Measurements from ENCODE around the gene CYP4F8.
"Not testable (repeated sequence)": the region's sequence is repeated elsewhere in the genome, so short reads cannot be mapped to it uniquely, and the experiment has no call there.

Gene CYP4F8

GRCh38 chr19:15588265-15588664, 26.8 kb upstream of the CYP4F8 start:
- Histone ChIP-seq H3K27me3 (ENCODE audit: control insufficient read depth, low read length) (no peaks in the 10 kb centered on the region), H3K4me2 (ENCODE audit: low read length) (no peak overlapping the region), H3K9me3 (ENCODE audit: control insufficient read depth, insufficient read depth, low read length) (no peaks in the 10 kb centered on the region), H3K36me3 (ENCODE audit: control insufficient read depth, low read length) (no peaks in the 10 kb centered on the region), H4K20me1 (ENCODE audit: control insufficient read depth, insufficient read depth, low read depth, low read length) (no peaks in the 10 kb centered on the region), H3K27ac (ENCODE audit: low read depth, low read length) (no peak overlapping the region), H3K4me3 (ENCODE audit: low read length) (no peak overlapping the region), H3K9me2 (replicated peaks; ENCODE audit: control insufficient read depth, low read length) (no peaks in the 10 kb centered on the region), H3F3A (ENCODE audit: control insufficient read depth, insufficient read depth) (no peaks in the 10 kb centered on the region), H3K4me1 (ENCODE audit: control insufficient read depth, low read length) (no peaks in the 10 kb centered on the region), H3K79me2 (ENCODE audit: control insufficient read depth, low read length) (no peaks in the 10 kb centered on the region)
- TF ChIP-seq CTCF (IDR thresholded peaks at IDR 0.05; ENCODE audit: low read depth, low read length, poor library complexity, severe bottlenecking) (no peak), EZH2phosphoT487 (IDR thresholded peaks at IDR 0.05; ENCODE audit: borderline replicate concordance, low read length) (no peak)

- H3K27me3 ChIP-seq (ENCODE audit: control insufficient read depth, low read length) = no peaks in the 10 kb centered on the region
- no peaks in the 10 kb centered on the region for H3F3A ChIP-seq (ENCODE audit: control insufficient read depth, insufficient read depth)
- H4K20me1 ChIP-seq (ENCODE audit: control insufficient read depth, insufficient read depth, low read depth, low read length) = no peaks in the 10 kb centered on the region
- H3K9me2 ChIP-seq (replicated peaks; ENCODE audit: control insufficient read depth, low read length) = no peaks in the 10 kb centered on the region
- H3K27ac ChIP-seq (ENCODE audit: low read depth, low read length) = no peak overlapping the region
- H3K4me2 ChIP-seq (ENCODE audit: low read length) = no peak overlapping the region
- no peaks in the 10 kb centered on the region for H3K9me3 ChIP-seq (ENCODE audit: control insufficient read depth, insufficient read depth, low read length)
- H3K4me3 ChIP-seq (ENCODE audit: low read length) = no peak overlapping the region
- TF ChIP-seq CTCF (IDR thresholded peaks at IDR 0.05; ENCODE audit: low read depth, low read length, poor library complexity, severe bottlenecking) (no peak), EZH2phosphoT487 (IDR thresholded peaks at IDR 0.05; ENCODE audit: borderline replicate concordance, low read length) (no peak)
- no peaks in the 10 kb centered on the region for H3K4me1 ChIP-seq (ENCODE audit: control insufficient read depth, low read length)
- no peaks in the 10 kb centered on the region for H3K79me2 ChIP-seq (ENCODE audit: control insufficient read depth, low read length)
- no peaks in the 10 kb centered on the region for H3K36me3 ChIP-seq (ENCODE audit: control insufficient read depth, low read length)
Observed at GRCh38 chr19:15589760-15590451, 25.1 kb upstream of the CYP4F8 start.

GRCh38 chr19:15591796-15592195, 23.2 kb upstream of the CYP4F8 start:
- no peaks in the 10 kb centered on the region for H3K9me3 ChIP-seq (ENCODE audit: control insufficient read depth, insufficient read depth, low read length)

GRCh38 chr19:15592506-15592905, 22.5 kb upstream of the CYP4F8 start:
- not testable (repeated sequence) for H3K4me1 ChIP-seq (ENCODE audit: control insufficient read depth, low read length); H3F3A ChIP-seq (ENCODE audit: control insufficient read depth, insufficient read depth); H3K79me2 ChIP-seq (ENCODE audit: control insufficient read depth, low read length); H3K27me3 ChIP-seq (ENCODE audit: control insufficient read depth, low read length); H3K36me3 ChIP-seq (ENCODE audit: control insufficient read depth, low read length); H3K4me2 ChIP-seq (ENCODE audit: low read length); H3K4me3 ChIP-seq (ENCODE audit: low read length); H3K27ac ChIP-seq (ENCODE audit: low read depth, low read length); H4K20me1 ChIP-seq (ENCODE audit: control insufficient read depth, insufficient read depth, low read depth, low read length); H3K9me2 ChIP-seq (replicated peaks; ENCODE audit: control insufficient read depth, low read length); H3K9me3 ChIP-seq (ENCODE audit: control insufficient read depth, insufficient read depth, low read length)

More at GRCh38 chr19:15591796-15592195, 23.2 kb upstream of the CYP4F8 start:
- no peak overlapping the region for H3K27ac ChIP-seq (ENCODE audit: low read depth, low read length)
- no peak overlapping the region for H3K4me2 ChIP-seq (ENCODE audit: low read length)
- H4K20me1 ChIP-seq (ENCODE audit: control insufficient read depth, insufficient read depth, low read depth, low read length) = no peaks in the 10 kb centered on the region
- no peaks in the 10 kb centered on the region for H3K79me2 ChIP-seq (ENCODE audit: control insufficient read depth, low read length)
- H3K4me1 ChIP-seq (ENCODE audit: control insufficient read depth, low read length) = no peaks in the 10 kb centered on the region
- H3K9me2 ChIP-seq (replicated peaks; ENCODE audit: control insufficient read depth, low read length) = no peaks in the 10 kb centered on the region
- TF ChIP-seq CTCF (IDR thresholded peaks at IDR 0.05; ENCODE audit: low read depth, low read length, poor library complexity, severe bottlenecking) (no peak), EZH2phosphoT487 (IDR thresholded peaks at IDR 0.05; ENCODE audit: borderline replicate concordance, low read length) (no peak)
- H3F3A ChIP-seq (ENCODE audit: control insufficient read depth, insufficient read depth) = no peaks in the 10 kb centered on the region
- no peaks in the 10 kb centered on the region for H3K27me3 ChIP-seq (ENCODE audit: control insufficient read depth, low read length)
- no peaks in the 10 kb centered on the region for H3K36me3 ChIP-seq (ENCODE audit: control insufficient read depth, low read length)
- H3K4me3 ChIP-seq (ENCODE audit: low read length) = no peak overlapping the region

GRCh38 chr19:15593766-15594165, 21.3 kb upstream of the CYP4F8 start:
- H3K4me1 ChIP-seq (ENCODE audit: control insufficient read depth, low read length); H3K79me2 ChIP-seq (ENCODE audit: control insufficient read depth, low read length); H3F3A ChIP-seq (ENCODE audit: control insufficient read depth, insufficient read depth); H4K20me1 ChIP-seq (ENCODE audit: control insufficient read depth, insufficient read depth, low read depth, low read length); H3K27me3 ChIP-seq (ENCODE audit: control insufficient read depth, low read length); H3K9me2 ChIP-seq (replicated peaks; ENCODE audit: control insufficient read depth, low read length); H3K9me3 ChIP-seq (ENCODE audit: control insufficient read depth, insufficient read depth, low read length); H3K4me2 ChIP-seq (ENCODE audit: low read length); H3K36me3 ChIP-seq (ENCODE audit: control insufficient read depth, low read length); H3K4me3 ChIP-seq (ENCODE audit: low read length); H3K27ac ChIP-seq (ENCODE audit: low read depth, low read length): not testable (repeated sequence)

Data from DOHH2 (cell line).